H1 (cell line): Measurements from ENCODE around the gene PMS1.

Experiments used
- CBX8 ChIP-seq: fragments of 300-800, 300-1000 bp; sonication (generic); IDR thresholded peaks from 2 replicates; pipeline ENCODE4 v1.7.1; 2016; ENCODE audit warnings: low read depth, low read length, borderline replicate concordance
- CHD1 ChIP-seq: IDR thresholded peaks from 2 replicates; pipeline ENCODE4 v1.6.1; 2012; ENCODE audit warnings: low read depth, low read length, improper control_type of control experiment
- SIN3A ChIP-seq, 2 experiments: IDR thresholded peaks in 1 of 2; conservative IDR thresholded peaks in 1 of 2; 2 replicates each; pipeline ENCODE4 v1.6.1; 2011 to 2012; ENCODE audit warnings: low read length in 2 of 2, improper control_type of control experiment in 1 of 2, low read depth in 1 of 2, mild to moderate bottlenecking in 1 of 2

GRCh38 chr2:189797902-189798301 lies 13.7 kb downstream of the PMS1 start:
- no peak for TF ChIP-seq SIN3A (conservative IDR thresholded peaks at IDR 0.05 in 1 of 2, IDR thresholded peaks at IDR 0.05 in 1 of 2; ENCODE audit: low read depth in 1 of 2, low read length in 2 of 2)
- TF ChIP-seq CHD1: no peak
- TF ChIP-seq CBX8: no peak
